Glomerular endothelial cell (primary cell): ENCODE results near the gene PCLO. TPM values are rescaled to one million over a fixed set of nuclear protein-coding genes. Genes with fewer than 3 reads are reported as not detected.
"Not testable (repeated sequence)": the region's sequence is repeated elsewhere in the genome, so short reads cannot be mapped to it uniquely, and the experiment has no call there.

Experiments
- DNase-seq: peaks from one replicate; pipeline ENCODE4 v3.0.0-alpha.2; 2011; ENCODE audit warnings: low read depth, low spot score; ENCODE audit errors: extremely low read depth
- total RNA-seq: library from RNA; depleted of rRNA; stranded (reverse); fragments of >200 nt; gene quantifications from 2 replicates; pipeline ENCODE4 v1.2.3, GENCODE V29; 2015

The PCLO gene
- total RNA-seq, 1 donor from 2014 or later, result 1.4 TPM

DNA sequence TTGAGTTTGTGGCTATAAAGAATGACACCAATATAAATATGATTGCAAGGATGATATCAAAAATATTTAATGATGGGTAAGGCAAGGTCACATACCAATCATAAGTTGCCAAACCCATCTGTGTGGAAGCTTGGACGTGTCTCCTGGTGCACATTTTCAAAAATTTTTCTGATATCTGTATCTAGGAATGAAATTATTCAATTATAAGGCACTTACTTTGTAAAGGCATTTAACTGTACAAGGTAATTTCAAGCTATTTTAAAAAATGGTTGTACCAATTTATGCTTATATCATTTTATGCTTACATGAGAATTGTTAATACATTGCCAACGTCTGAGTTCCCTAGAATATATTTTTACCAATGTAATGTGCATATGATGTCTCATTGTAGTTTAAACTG lies 412.7 kb downstream of the PCLO start:
- DNase-seq, result no peak

DNA sequence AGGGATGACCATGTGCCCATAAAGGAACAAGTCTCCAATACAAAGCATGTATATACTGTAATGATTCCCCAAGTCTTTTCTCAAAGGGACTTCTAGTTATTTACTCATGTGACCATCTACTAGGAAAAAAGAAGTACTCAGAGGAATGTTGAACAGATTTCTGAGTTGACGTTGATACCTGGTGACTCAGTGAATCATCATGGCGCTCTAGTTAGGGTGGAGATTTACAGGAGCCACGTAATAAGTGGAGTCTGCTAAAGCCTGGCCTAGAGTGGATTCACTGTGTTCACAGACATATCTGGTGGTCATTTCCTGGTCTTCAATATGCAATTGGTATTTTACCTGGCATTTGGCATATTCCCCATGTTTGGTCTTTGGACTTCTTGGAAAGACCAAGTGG lies 416.9 kb downstream of the PCLO start:
- no peak for DNase-seq

DNA sequence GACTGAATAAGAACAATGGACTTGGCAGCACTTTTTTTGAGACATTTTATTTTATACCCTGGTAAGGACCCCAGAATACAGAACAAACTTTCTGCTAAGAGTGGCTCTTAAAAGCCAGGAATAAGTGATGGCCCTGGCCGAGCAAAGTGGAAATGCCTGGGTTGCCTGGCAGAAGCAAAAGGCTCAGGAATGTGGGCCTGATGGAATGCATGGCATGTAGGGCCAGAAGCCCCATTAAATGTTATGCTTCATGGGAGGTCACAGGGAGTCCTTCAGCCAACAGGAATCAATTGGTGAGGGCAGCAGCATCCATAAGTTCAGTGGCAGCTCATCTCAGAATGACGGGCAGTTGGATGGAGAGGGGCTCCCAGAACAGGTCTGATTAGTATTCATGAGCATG lies 417.6 kb downstream of the PCLO start:
- no peak for DNase-seq

DNA sequence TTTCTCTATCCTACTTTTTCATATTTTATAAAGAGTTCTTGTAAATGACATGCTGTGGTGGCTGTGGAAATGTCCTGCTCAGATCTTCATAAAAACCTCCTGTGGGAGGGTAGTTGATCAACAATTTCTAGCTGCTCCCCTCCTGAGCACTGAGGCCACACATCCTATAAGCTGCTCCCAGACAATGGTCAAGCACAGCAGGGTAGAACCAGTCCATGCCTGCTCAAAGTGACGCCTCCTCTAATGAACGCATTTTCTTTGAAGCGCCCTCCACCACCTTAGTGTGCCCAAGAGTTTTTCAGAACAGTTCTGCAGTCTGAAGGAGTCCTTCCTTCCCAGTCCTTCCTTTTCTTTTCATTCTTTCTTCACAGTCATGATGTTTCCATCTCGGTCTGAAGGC lies 420.5 kb downstream of the PCLO start:
- no peak for DNase-seq

DNA sequence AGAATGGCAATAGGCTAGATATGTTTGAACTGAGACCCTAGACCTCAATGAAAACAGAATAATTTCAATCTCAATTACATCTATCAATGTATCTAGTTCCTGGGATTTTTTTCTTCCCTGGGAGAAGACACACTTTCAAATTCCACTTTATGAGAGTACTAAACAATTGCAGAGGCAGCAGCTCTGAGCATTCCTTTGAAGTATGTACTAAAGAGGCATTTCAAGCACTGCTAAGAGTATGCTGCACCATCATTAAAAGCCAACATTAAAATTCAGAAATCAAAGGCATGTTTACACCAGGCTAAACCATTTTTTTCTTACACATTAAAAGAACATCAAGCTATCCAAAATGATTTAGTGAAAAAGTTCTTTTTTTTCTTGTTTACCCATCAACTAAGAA lies 421.2 kb downstream of the PCLO start:
- DNase-seq, result no peak

DNA sequence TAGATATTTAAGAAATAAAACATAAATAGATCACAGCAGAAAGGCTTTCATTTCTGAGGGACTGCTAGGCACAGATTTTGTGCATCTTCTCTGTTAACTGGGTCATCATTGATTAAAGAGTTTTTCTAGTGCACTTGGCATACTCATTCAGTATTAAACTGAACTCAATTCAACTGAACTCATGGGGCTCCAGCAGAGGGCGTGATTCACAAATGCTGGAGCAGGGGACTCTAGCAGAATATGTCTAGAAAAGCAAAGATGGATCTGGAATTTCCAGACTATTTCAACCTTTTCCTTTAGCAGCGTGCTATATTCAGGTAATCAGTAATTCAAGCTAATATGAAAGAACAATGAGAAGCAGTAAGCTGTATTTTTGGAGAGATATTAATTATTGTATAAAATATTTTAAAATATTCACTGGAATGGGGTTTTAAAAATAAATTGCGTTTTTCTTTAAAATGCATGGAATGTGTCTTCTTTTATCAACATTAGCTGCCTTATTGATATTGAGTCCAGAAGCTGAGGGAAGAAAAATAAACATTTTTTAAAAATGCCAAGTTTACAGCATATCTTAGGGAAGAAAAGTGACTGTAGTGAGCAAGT lies 422.3 kb downstream of the PCLO start:
- DNase-seq, result peak; percentile 25

DNA sequence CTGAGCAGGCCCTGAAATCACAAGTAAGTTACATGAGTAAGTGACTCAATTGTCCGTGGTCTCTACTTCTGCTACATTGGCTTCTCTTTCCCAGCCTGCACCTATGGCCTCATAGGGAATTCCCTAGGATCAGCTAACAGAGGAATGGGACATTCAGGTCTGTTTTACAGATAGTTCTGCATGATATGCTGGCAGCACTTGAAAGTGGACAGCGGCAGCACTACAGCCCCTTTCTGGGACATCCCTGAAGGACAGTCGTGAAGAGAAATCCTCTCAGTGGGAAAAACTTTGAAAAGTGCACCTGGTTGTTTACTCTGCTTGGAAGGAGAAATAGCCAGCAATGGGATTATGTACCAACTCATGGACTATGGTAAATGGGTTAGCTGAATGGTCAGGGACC lies 426.1 kb downstream of the PCLO start:
- DNase-seq, result no peak

DNA sequence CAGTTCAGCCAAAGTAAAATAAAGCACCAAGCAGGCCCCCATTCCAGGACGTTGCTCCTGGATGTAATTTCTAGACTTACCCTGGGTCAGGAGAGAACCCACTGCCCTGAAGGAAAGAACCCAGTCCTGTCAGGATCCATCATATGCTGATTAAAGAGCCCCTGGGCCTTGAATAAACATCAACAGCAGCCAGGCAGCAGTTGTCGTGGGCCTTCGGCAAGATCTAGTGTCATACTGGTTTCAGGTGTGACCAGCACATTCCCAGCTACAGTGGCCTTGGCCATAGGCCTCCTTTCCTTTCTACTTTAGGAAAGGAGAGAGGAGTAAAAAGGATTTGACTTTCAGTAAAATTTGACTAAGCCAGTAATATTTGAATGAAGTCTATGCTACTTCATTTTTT lies 430.0 kb downstream of the PCLO start:
- DNase-seq, result no peak

DNA sequence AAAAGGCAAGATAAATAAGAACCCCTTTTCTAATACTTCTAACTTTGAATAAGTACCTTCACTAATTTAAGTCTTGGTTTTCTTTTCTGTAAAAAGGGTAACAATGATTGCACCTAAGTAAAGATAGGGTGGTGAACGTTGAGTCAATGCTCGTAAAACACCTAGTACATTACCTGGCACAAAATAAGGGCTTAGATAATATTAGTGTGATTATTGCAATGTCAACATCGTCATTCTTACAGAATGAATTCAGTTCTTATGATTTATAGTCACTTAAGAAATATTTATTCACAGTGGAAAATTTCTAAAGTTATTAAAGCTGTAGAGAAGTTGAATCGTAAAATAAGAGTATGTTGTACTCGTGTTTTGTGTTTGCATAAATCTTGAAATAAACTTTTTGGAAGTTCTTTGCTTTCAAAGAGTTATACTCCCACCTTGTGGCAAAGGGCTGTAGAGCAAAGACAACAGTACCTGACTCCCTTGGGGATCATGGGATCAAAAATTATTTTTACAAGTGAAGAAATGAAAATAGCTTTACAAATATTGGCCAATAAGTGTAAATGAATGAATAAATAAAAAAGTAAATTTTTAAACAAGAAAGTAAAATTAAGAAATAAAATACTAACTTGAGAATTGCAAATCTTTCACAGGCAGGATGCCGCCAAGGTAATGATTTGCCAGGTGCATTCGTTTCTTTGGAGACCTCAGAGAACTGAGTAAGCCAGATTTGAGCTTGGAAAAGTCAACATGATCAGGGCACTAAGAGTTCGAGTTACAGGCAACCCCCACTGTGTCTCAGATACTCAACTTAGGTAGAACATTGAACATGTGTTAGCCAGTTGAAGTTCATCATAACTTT lies 433.3 kb downstream of the PCLO start:
- DNase-seq, result peak; percentile 37

DNA sequence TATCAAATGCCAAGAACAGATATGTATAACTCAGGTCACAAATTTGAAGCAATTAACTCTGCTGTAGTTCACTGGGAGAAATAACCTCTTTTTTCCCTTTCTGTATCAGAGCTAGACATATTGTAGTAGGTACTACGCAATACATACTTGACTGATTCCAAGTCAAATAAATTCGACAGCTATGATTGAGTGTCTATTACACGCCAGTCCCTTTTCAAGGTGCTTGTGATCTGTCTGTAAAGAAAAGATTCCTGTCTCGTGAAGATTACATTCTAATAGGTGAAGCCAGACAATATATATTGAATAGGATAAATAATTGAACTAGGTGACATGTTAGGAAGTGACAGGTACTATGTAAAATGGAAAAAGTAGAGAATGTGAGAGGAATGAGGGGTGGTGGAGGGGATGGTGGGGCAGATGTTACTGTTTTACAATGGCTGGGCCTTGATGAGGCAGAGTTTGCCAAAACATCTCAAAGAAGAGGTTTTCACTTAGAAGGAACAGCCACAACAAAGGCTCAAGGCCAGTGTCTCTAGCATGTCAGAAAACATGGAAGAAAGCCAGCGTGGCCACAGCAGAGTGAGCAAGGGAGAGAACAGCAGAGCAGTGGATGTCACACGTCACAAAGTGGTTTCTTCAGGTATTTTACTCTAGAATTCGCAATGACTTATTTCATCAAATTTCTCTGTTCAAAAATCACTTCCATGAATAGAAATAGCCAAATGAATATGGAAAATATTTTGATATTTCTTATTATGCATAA lies 436.5 kb downstream of the PCLO start:
- DNase-seq, result no peak

DNA sequence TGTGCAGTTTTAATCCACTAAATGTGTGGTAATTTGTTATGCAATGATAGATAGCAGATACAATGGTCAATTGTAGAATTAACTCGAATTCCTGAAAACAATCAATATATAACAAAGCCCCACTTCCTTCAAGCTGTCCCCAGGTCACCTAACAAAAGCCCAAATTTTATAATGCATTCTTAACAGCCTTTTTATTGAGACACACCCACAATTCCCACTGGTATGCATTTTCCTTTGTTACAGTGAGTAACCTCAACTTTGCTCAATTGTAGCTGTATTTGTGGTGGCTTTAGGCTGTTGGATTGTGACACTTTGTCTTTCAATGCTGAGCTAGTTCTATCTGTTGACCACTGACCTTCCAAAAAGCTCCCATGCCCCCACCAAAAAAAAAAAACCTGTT lies 439.3 kb downstream of the PCLO start:
- DNase-seq, result no peak

DNA sequence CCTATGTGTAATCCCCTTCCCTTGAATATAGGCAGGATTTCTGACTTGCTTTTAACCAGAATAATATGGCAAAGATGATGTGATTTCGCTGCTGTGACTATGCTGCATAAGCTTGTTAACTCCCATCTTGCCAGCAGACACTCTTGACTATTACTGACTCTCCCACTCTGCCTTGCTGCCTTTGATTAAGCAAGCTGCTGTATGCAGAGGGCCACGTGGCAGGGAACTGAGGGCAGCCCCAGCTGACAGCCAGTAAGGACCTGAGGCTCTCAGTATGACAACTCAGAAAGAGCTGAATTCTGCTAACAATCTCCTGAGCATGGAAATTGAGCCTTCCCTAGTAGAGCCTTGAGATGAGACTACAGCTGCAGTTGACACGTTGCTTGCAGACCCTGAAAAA lies 439.7 kb downstream of the PCLO start:
- DNase-seq, result no peak

DNA sequence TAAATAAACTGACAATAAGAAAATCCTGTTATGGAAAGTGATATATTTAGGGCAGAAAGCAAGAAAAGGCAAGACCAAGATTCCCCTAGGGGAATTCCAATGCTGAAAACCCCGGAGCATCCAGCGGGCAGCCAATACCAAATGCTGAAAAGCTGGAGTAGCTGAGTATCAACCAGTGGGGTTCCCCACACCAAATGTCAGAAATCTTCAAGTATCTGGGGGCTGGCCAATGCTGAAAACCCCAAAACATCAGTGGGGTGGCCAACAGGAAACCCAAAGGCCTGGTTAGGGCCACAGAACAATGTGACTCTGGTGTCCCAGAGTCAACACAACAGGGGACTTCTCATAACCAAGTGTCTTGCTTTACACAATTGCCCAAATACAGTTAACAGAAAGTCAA lies 447.3 kb downstream of the PCLO start:
- no peak for DNase-seq

DNA sequence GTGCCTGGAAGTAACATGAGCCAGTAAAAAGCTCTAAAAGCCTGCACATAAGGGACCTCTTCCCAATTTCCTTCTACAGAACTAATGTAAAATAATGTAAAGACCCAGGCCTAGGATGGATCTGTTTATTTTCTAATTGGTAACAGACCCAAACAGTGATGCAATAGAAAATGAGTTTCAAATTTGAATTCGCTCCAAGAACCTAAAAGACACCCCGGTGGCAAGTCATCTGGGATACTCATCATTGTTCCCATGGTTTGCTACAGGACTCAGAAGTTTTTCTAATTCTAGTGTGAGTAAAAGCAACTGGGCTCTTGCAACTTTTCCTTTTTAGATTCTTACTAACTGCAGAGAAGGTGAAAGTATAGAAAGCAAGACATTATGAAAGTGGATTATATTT lies 447.8 kb downstream of the PCLO start:
- no peak for DNase-seq

DNA sequence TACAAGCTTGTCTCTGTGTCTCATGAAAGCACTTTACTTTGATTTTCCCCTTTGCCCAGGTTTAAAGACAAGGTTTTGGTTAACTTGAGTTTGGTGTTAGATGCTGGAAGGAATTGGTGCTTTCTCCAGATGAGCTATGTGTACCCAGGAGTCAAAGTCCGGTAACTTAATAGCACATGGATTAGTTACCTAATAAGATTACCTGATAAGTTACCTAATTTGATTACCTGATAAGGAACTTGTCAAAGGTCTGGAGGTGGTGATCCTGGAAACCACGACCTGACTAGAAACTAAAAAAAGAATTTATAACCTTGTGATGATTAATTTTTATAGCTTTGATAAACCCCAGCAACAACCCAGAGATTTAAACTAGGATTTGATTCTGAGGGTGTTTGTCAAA lies 449.2 kb downstream of the PCLO start:
- DNase-seq, result no peak

DNA sequence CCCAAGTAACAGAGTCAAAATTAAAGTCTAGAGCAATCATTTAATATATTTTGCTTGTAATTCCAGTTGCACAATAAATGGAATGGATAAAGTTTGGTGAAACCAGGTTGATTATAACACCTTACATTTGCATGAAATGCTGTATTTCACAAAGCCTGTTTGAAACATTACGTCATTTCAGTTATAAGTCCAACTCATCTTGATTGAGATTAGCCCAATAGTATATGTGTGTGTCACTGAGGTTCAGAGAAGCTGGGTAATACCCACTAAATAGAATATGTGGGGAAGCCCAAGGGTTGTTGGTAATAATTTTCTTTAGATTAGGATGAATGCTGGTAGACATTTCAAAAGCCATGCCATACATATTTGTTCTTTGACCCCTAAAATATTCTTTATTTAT lies 456.3 kb downstream of the PCLO start:
- DNase-seq, result not testable (repeated sequence)

DNA sequence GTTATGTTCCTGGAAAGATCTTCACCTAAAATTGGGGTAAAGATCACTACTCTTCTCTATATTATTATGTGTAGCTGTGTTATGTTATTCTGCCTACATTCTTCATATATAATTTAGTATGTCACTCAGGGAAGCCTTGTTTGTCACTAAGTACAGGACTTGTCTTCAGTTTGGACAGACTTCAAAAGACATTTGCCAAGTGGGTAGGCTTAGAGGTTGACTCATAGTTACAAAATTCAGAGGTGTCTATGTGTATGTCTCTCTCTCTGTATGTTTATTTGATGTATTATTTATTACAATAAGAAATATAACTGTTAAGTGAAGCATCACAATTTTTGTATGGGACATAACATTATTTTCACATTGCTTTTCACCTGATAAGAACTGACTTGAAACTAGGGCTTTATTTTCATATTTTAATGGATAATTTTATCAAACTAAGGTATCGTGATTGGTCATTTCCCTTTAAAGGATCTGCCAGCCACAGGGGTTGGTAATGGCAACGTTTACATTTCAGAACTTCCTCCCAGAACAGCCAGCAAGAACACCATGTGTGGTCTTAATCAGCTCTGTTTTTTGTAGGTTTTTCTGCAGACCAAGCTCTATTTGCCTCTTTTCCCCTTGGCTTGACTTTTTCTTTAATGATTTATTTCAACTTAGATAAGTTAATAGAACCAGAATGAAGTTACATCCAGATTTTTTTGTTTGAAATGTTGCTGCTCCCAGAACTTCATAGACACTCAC lies 457.0 kb downstream of the PCLO start:
- DNase-seq, result no peak

DNA sequence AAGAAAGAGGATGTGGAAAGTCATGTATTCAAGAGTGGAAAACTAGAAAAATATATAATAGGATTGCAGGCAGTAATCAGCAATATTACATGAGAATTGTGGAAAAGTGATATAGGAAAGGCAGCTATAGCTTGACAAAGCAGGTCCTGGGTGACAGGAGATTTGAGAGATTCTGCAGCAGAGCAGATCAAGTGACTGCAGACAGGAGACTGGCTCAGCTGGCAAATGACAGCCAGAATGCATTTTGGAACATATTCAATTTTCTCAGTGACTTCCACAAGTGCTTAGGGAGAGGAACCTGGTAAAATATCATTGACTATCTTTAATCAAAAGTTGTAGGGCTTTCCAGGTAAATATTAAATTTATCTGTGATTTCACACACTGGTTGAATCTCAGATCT lies 458.6 kb downstream of the PCLO start:
- no peak for DNase-seq
